Sigmoid colon (tissue), 4 donors: Measurements from ENCODE around the gene MEIS1.

Experiments
- EP300 ChIP-seq, 4 donors: sonication (generic); formaldehyde crosslinking; IDR thresholded peaks; one replicate each; pipeline ENCODE4 v1.6.1; 2017; ENCODE audit warnings: antibody characterized with exemption in 4 of 4
- POLR2A ChIP-seq, 2 donors: fragments of 450-650 bp; IDR thresholded peaks; one replicate each; pipeline ENCODE4 v1.6.1; 2016; ENCODE audit warnings: antibody characterized with exemption in 2 of 2, mild to moderate bottlenecking in 2 of 2, moderate library complexity in 2 of 2
- TF ChIP-seq, protein P1 (sequence below), 4 experiments: fragments of 450-650 bp in 3 of 4; fragments of 200-600 bp in 1 of 4; IDR thresholded peaks; one replicate each; pipeline ENCODE4 v1.5.1; 2016 to 2019; ENCODE audit warnings: antibody characterized with exemption in 4 of 4, mild to moderate bottlenecking in 3 of 4, moderate library complexity in 2 of 4

DNA sequence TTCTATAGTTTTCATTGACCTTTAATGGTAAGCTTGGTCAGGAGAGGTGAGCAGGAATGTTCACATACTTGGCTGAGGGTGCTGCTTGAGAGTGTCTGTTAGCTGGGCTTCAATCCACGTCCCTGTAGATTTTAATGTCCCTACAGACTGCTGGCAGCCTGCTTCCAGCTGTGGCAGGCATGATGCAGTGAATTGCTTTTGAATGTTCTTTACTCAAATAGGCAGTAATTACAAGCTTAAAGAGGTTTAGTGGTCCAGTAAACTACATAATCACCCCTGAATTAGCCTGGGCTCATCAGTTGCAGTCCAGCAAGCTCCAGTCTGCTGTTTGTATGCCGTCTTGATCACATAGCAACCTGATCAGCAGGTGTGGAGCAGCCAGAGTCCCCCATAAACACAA is 102.1 kb downstream of the MEIS1 start:
- TF ChIP-seq, protein P1, sequence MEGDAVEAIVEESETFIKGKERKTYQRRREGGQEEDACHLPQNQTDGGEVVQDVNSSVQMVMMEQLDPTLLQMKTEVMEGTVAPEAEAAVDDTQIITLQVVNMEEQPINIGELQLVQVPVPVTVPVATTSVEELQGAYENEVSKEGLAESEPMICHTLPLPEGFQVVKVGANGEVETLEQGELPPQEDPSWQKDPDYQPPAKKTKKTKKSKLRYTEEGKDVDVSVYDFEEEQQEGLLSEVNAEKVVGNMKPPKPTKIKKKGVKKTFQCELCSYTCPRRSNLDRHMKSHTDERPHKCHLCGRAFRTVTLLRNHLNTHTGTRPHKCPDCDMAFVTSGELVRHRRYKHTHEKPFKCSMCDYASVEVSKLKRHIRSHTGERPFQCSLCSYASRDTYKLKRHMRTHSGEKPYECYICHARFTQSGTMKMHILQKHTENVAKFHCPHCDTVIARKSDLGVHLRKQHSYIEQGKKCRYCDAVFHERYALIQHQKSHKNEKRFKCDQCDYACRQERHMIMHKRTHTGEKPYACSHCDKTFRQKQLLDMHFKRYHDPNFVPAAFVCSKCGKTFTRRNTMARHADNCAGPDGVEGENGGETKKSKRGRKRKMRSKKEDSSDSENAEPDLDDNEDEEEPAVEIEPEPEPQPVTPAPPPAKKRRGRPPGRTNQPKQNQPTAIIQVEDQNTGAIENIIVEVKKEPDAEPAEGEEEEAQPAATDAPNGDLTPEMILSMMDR (IDR thresholded peaks at IDR 0.05): no peak
- TF ChIP-seq POLR2A (IDR thresholded peaks at IDR 0.05) (no peak), EP300 (IDR thresholded peaks at IDR 0.05) (no peak)
